ENCODE measurements around the gene ICAM2. TPM values are rescaled to one million over a fixed set of nuclear protein-coding genes. Genes with fewer than 3 reads are reported as not detected.
A peak's percentile ranks its signal among the peaks of the same experiment; 100 is the strongest.

The ICAM2 gene
- total and polyA plus RNA-seq, 7 donors: 6.0 to 59.5 (median 28.5) TPM

- H3K27me3 ChIP-seq: no peaks in the 10 kb centered on the region
- H3K27ac ChIP-seq: no peak overlapping the region
- H3K4me1 ChIP-seq: no peaks in the 10 kb centered on the region
- peaks cover 20 to 75% (median 39%) of the 10 kb centered on the region in 4 donors for H3K36me3 ChIP-seq
- intact Hi-C loops (cut with DNase I): no loop called here
- H3K4me3 ChIP-seq: no peak overlapping the region
- DNase-seq: no peak
- TF ChIP-seq CTCF (IDR thresholded peaks at IDR 0.05) (no peak), POLR2A (IDR thresholded peaks at IDR 0.05) (no peak), POLR2AphosphoS5 (IDR thresholded peaks at IDR 0.05) (no peak), EP300 (IDR thresholded peaks at IDR 0.05) (no peak)
- peaks cover 0 to 9% (median 4%) of the 10 kb centered on the region in 4 donors for H3K9me3 ChIP-seq
- 80 to 91% methylated on average over 7 of the region's 7 CpGs for WGBS, 2 donors
Measured at GRCh38 chr17:64066716-64067115, 46.3 kb upstream of the ICAM2 start.

GRCh38 chr17:64065161-64065560 is 44.7 kb upstream of the ICAM2 start:
- no peak for DNase-seq
- WGBS, 2 donors: 91 to 92% methylated on average over 8 of the region's 8 CpGs
- Histone ChIP-seq H3K27me3 (no peaks in the 10 kb centered on the region), H3K36me3 (peaks cover 4 to 71% (median 29%) of the 10 kb centered on the region in 4 donors), H3K9me3 (peaks cover 0 to 9% (median 4%) of the 10 kb centered on the region in 4 donors), H3K27ac (no peak overlapping the region), H3K4me3 (no peak overlapping the region), H3K4me1 (no peaks in the 10 kb centered on the region)
- TF ChIP-seq EP300 (IDR thresholded peaks at IDR 0.05) (no peak), CTCF (IDR thresholded peaks at IDR 0.05) (no peak), POLR2A (IDR thresholded peaks at IDR 0.05) (no peak), POLR2AphosphoS5 (IDR thresholded peaks at IDR 0.05) (no peak)
- intact Hi-C loops (cut with DNase I): no loop called here

GRCh38 chr17:64064331-64064730 is 43.9 kb upstream of the ICAM2 start:
- H3K27ac ChIP-seq: no peak overlapping the region
- no peak overlapping the region for H3K4me3 ChIP-seq
- H3K36me3 ChIP-seq: peaks cover 0 to 69% (median 22%) of the 10 kb centered on the region in 4 donors
- intact Hi-C loops (cut with DNase I): no loop called here
- DNase-seq: no peak
- no peaks in the 10 kb centered on the region for H3K4me1 ChIP-seq
- H3K9me3 ChIP-seq: peaks cover 0 to 3% (median 2%) of the 10 kb centered on the region in 4 donors
- H3K27me3 ChIP-seq: no peaks in the 10 kb centered on the region
- TF ChIP-seq POLR2AphosphoS5 (IDR thresholded peaks at IDR 0.05) (no peak), EP300 (IDR thresholded peaks at IDR 0.05) (no peak), POLR2A (IDR thresholded peaks at IDR 0.05) (no peak), CTCF (IDR thresholded peaks at IDR 0.05) (no peak)
- WGBS, 2 donors: 25 to 76% methylated on average over 9 of the region's 9 CpGs

- no peaks in the 10 kb centered on the region for H3K27me3 ChIP-seq
- 18 to 53% methylated on average over 16 of the region's 16 CpGs for WGBS, 2 donors
- intact Hi-C loops (cut with DNase I): loop anchor here (2.0 kb wide), 1 partner anchor 71 kb away; no protein-coding TSS in a partner anchor
- no peak overlapping the region for H3K4me3 ChIP-seq
- H3K9me3 ChIP-seq: no peaks in the 10 kb centered on the region
- TF ChIP-seq EP300 (IDR thresholded peaks at IDR 0.05) (no peak), POLR2A (IDR thresholded peaks at IDR 0.05) (no peak), CTCF (IDR thresholded peaks at IDR 0.05) (peak in 3 of 4 experiments; percentile 23 to 49 (median 29)), POLR2AphosphoS5 (IDR thresholded peaks at IDR 0.05) (no peak)
- H3K36me3 ChIP-seq: peaks cover 0 to 68% (median 18%) of the 10 kb centered on the region in 4 donors
- H3K27ac ChIP-seq: no peak overlapping the region
- H3K4me1 ChIP-seq: no peaks in the 10 kb centered on the region
- DNase-seq: peak; percentile 74
Measured at GRCh38 chr17:64063766-64064224, 43.4 kb upstream of the ICAM2 start.

GRCh38 chr17:64063088-64063487 is 42.7 kb upstream of the ICAM2 start:
- no peak for DNase-seq
- Histone ChIP-seq H3K36me3 (peaks cover 0 to 68% (median 11%) of the 10 kb centered on the region in 4 donors), H3K27me3 (no peaks in the 10 kb centered on the region), H3K9me3 (no peaks in the 10 kb centered on the region), H3K4me1 (no peaks in the 10 kb centered on the region), H3K4me3 (no peak overlapping the region), H3K27ac (no peak overlapping the region)
- no peak for TF ChIP-seq CTCF (IDR thresholded peaks at IDR 0.05)
- TF ChIP-seq EP300 (IDR thresholded peaks at IDR 0.05): no peak
- TF ChIP-seq POLR2A (IDR thresholded peaks at IDR 0.05): no peak
- TF ChIP-seq POLR2AphosphoS5 (IDR thresholded peaks at IDR 0.05): no peak
- intact Hi-C loops (cut with DNase I): loop anchor here (2.0 kb wide), 1 partner anchor 72 kb away; no protein-coding TSS in a partner anchor
- WGBS, 2 donors: 72 to 85% methylated on average over 5 of the region's 5 CpGs

Data from sigmoid colon (tissue), 7 donors.